HL-60/S4 treated with phorbol 12-myristate 13-acetate at 8.2 ng/mL for 4 days and 3 days (cell line): ENCODE data around the gene GRAMD2A.

Experiments used
- in situ Hi-C: fragments of 300-500 bp; cut with MboI; formaldehyde crosslinking; loops from 2 replicates; pipeline ENCODE4 v1.15.0; 2022; ENCODE audit warnings: low sequenced_read_pairs

Gene GRAMD2A

GRCh38 chr15:72220687-72221086, 23.1 kb upstream of the GRAMD2A start:
- in situ Hi-C loops = no loop called here

- in situ Hi-C loops = no loop called here
Observed at GRCh38 chr15:72217216-72217615, 19.6 kb upstream of the GRAMD2A start.

- in situ Hi-C loops = no loop called here
Observed at GRCh38 chr15:72216079-72216478, 18.5 kb upstream of the GRAMD2A start.

- in situ Hi-C loops = no loop called here
Observed at GRCh38 chr15:72207558-72208085, 10.0 kb upstream of the GRAMD2A start.

GRCh38 chr15:72206677-72207000, 9.1 kb upstream of the GRAMD2A start:
- in situ Hi-C loops = no loop called here

- in situ Hi-C loops = no loop called here
Observed at GRCh38 chr15:72205896-72206676, 8.5 kb upstream of the GRAMD2A start.

GRCh38 chr15:72205273-72205672, 7.7 kb upstream of the GRAMD2A start:
- in situ Hi-C loops = no loop called here

- in situ Hi-C loops = no loop called here
Observed at GRCh38 chr15:72203507-72203837, 5.9 kb upstream of the GRAMD2A start.

GRCh38 chr15:72202801-72203506, 5.4 kb upstream of the GRAMD2A start:
- in situ Hi-C loops = no loop called here

- in situ Hi-C loops = no loop called here
Observed at GRCh38 chr15:72202302-72202701, 4.7 kb upstream of the GRAMD2A start.

GRCh38 chr15:72201391-72201921, 3.9 kb upstream of the GRAMD2A start:
- in situ Hi-C loops = no loop called here

GRCh38 chr15:72200395-72201237, 3.0 kb upstream of the GRAMD2A start:
- in situ Hi-C loops = no loop called here

GRCh38 chr15:72199721-72200212, 2.2 kb upstream of the GRAMD2A start:
- in situ Hi-C loops = no loop called here

GRCh38 chr15:72199205-72199515, 1.6 kb upstream of the GRAMD2A start:
- in situ Hi-C loops = no loop called here

- in situ Hi-C loops = no loop called here
Observed at GRCh38 chr15:72198356-72199204, 993 bp upstream of the GRAMD2A start.

- in situ Hi-C loops = no loop called here
Observed at GRCh38 chr15:72197041-72197459, 537 bp downstream of the GRAMD2A start.

GRCh38 chr15:72196409-72197040, 1.1 kb downstream of the GRAMD2A start:
- in situ Hi-C loops = no loop called here

GRCh38 chr15:72195101-72195511, 2.5 kb downstream of the GRAMD2A start:
- in situ Hi-C loops = no loop called here

- in situ Hi-C loops = no loop called here
Observed at GRCh38 chr15:72193836-72194396, 3.7 kb downstream of the GRAMD2A start.
